Epidermal melanocyte (primary cell): ENCODE measurements around the gene STRIP2.
"Not testable (repeated sequence)": the region's sequence is repeated elsewhere in the genome, so short reads cannot be mapped to it uniquely, and the experiment has no call there.

Experiments used
- DNase-seq: peaks from one replicate; pipeline ENCODE4 v3.0.0; 2011; ENCODE audit warnings: low spot score; ENCODE audit not compliant: insufficient read length

Gene STRIP2

DNA sequence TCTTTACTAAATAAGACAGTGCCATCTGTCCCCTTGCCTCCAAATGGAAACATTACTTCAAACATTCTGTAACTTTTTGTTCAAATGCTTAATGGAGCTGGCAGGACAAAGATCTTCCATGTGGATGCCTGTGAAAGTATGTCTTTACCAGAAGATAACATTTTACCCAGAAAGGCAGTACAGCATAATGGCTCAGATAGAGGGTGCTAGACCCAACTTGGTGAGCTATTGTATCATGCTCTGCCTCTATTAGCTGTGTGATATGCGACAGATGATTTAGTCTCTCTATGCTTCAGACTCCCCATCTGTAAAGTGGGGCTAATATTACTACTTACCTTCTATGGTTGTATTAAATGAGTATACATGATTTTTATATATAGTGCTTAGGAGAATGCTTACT, 59.3 kb downstream of the STRIP2 start:
- no peak for DNase-seq

DNA sequence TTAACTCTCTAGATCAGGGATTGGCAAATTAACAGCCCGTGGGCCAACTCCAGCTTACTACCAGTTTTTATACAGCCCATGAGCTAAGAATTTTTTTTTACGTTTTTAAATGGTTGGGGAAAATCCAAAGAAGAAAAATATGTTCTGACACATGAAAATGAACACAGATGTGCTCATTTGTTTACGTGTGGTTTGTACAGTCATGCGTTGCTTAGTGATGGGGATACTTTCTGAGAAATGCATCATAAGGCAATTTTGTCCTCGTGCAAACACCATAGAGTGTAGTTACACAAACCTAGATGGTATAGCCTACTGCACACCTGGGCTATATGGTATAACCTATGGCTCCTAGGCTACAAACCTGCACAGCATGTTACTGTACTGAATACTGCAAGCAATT, 59.8 kb downstream of the STRIP2 start:
- DNase-seq = no peak

DNA sequence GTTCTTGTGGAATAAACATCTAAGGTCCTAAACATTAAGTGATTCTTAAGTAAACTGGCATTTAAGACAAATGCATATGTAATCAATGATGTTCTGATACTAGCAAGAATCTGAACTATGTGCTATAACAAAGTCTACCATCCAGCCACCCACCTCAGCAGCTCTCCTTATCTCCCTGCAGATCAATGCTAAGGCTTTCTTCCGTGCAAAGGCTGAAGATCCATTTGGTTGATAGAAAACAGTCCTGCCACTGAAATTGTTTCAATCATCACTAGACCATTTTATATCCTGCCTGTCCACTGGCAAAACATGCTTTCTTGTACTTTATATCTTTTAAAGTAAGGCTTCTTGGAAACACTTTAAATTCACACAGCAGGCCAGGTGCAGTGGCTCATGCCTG, 61.8 kb downstream of the STRIP2 start:
- DNase-seq = no peak

DNA sequence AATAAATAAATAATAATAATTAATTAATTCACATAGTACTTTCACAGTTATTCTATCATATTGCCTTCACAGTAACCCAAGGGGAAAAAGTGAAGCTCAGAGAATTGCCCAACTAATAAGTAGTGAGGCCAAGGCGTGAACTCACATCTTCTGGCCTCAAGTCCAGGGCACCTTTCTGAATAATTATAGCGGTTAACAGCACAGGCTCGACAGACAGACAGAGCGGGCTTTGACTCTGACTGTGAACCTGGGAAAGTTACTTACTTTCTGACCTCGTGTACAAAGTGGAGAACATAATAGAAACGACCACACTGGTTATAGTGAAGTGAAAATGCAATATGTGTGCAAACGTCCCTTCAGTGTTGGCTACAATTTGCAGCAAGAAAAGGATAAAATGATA, 62.4 kb downstream of the STRIP2 start:
- DNase-seq = no peak

DNA sequence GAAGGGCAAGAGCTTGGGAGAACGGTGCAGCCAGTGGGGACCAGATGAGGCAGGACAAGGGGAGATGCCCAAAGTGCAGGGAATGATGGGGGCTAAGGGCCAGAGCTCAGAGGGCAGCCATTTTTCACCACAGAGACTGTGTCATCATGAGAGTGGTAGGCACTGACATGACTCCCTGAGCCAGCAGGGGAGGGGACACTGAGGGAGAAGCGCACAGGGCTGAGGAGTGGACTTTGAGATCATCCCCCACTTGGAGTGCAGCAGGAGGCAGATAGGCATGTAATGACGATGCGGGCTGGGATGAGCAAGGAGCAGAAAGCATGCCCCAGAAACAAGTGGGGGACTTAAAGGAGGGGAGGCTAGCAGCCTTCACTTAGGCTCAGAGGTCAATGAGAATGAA, 62.9 kb downstream of the STRIP2 start:
- DNase-seq = no peak

DNA sequence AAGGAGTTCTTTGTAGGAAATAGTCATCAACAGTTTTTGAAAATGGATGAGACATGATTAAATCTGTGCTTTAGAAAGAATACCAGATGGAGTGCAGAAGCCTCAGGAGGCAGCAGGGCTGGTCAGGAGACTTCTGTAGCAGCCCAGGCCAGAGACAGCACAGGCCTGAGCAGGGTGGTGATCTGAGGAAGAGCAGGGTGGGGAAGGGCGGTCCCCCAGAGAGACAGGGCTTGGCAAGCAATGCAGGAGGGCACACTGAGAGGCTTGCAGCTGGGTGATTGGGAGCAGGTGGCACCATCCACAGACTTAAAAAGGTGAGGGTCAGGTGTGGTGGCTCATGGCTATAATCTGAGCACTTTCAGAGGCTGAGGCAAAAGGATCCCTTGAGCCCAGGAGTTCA, 63.8 kb downstream of the STRIP2 start:
- no peak for DNase-seq

DNA sequence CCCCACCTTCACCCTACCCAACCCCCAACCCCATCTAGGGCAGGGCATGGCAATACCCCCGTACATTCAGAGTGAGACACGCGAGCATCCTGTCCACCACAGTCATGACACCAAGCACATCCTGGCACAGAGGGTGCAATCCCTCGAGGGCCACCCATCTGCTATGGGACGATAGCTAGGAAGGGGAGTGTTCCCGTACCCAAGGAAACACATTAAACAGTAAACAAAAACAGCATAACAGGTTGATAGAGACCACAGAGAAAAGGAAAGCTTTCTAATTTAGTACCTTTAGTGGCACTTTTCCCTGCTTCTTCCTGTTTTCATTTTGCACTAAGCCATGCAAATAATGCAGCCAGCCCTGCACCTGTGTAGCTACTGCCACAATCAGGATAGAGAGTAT, 65.8 kb downstream of the STRIP2 start:
- no peak for DNase-seq

DNA sequence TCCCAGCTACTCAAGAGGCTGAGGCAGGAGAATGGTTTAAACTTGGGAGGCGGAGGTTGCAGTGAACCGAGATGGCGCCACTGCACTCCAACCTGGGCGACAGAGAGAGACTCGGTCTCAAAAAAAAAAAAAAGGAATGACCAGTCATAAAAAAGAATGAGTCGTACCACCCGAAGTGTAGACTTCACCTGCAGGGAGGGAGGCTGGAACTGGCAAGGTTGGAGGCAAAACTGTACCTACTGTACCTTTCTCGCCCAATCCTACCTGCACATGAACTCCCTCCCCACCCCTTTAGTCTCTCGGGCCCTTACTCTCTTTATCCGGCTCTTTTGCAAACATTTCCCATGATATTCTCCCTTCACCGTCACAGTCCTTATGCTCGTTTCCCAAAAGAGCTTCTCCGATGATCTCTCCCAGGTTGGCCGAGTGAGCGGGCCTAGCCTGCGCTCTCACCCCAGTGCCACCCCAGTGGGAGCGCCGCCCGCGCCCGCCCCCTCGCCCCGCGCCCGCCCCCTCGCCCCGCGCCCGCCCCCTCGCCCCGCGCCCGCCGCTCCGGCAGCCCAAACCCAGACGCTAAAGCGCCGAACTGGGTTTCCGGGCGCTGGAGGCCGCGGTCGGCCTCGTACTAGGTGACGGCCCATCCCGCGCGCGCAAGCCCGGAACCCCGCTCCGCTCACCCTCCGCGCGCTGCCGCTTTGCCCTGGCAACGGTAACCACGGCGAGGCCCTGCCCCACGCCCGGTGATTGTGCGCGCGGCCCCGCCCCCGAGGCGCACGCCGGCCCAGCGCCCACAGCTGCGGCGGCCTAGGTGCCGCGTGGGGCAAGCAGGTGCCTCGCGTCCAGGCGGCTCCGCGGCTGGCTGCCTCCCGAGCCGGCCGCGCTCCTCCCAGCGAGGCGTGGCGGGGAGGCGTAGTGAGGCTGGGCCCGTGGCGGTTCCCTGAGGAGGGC, 67.8 kb downstream of the STRIP2 start, which contains the start of gene SMKR1:
Gene SMKR1 (plus strand): TSS at position 772 of the 948 bp plus-strand sequence. CDS start 294 bp downstream, outside the sequence.
- DNase-seq = peak; percentile 59

DNA sequence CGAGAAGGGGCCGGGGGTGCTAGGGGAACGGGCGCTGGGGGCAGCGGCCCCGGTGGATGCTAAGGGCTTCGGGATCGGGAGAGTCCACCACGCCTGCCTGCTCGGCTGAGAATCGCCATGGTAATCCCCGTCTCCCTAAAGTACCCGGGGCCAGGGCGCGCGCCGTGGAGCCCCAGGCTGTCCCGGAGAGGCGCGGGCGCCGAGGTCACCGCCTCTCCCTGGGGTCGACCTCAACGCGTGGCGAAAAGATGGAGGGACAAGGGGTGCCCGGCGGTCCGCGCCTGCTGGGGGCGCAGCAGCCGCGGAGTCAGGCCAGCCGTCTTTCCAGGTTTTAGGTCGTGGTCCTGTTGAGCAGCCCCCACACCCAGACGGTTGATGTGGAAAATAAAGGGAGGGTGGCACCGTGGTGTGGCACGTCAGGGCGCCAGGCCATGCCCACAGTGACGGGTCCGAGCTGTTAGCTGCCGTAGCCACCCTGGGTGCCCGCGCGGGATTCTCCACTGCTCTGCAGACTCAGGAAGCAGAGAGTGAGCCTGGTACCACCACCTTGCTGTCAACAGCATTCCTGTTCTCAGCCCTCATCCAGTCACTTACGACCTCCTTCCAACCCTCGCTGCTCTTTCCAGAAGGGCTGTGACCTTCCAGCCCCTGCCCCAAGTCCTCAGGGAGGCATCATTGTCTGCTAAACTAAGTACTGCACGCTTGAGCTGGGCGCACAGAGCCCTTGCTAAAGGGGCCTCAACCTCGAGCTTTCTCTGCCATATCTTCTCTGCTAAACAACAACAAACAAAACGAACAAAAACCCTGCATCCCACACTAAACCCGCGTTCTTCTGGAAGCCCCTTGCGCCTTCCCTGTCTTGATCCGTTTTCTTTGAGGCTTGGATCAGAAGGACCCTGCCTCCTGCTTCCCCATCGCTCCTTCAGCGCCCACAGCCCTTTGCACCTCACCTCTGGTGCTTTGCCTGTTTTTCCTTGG, 68.8 kb downstream of the STRIP2 start:
- no peak for DNase-seq

DNA sequence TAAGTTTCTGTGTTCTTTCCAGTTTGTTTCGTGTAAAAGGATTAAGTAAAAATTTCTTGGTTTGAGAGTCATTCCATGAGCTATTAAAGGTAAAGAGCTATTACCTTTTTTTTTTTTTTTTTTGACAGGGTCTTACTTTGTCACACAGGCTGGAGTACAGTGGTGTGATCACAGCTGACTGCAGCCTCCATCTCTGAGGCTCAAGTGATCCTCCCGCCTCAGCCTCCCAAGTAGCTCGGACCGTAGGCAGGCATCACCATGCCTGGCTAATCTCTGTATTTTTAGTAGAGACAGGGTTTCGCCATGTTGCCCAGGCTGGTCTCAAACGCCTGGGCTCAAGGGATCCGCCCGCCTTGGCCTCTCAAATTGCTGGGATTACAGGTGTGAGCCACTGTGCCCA, 69.5 kb downstream of the STRIP2 start:
- no peak for DNase-seq

DNA sequence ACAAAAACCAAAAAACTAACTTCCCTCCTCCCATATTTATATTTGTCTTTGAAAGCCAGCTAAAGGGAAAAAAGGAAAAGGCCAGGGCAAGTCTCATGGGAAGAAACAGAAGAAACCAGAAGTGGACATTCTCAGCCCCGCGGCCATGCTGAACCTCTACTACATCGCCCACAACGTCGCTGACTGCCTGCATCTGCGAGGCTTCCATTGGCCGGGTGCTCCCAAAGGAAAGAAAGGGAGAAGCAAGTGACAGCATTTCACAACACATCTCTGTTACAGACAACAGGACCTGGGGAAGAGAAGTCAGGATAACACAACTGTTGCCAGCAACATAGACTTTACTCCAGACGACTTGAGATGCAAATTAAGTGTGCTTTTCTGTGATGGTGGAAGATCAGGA, 78.0 kb downstream of the STRIP2 start:
- DNase-seq = no peak

DNA sequence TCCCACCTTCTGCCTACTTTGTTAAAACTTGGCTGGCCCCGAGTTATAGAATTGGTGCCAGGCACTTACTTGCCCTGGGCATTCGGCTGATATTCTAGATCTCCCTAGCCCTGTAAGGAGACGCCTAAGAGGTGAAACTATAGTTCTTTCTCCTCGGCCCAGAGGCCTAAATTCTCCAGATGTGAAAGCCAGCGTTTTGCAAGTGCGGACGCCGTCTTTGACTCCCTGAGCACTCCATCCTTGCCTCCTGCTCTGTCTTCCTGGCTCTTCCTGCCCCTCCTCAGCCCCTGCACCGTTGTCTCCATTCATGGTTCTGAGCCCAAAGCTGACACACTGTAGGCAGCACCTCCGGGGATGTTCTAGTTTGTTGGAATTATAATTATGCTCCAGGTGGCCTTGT, 79.3 kb downstream of the STRIP2 start:
- DNase-seq = no peak

DNA sequence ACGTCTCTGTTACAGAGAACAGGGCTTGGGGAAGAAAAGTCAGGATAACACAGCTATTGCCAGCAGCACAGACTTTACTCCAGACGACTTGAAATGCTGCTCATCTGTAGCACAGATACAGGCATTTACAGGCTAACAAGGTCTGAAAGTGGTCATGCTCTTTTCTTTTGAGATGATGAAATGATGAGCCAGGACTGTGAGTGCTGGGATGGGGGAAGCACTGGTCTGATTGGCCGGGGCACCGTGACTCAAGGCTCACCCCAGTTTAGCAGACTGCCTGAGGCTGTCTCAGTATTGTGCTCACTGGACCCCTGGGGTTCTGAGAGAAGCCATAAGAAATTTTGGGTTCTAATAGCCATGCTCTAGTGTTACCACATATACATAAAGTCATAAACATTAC, 80.5 kb downstream of the STRIP2 start:
- DNase-seq = no peak

DNA sequence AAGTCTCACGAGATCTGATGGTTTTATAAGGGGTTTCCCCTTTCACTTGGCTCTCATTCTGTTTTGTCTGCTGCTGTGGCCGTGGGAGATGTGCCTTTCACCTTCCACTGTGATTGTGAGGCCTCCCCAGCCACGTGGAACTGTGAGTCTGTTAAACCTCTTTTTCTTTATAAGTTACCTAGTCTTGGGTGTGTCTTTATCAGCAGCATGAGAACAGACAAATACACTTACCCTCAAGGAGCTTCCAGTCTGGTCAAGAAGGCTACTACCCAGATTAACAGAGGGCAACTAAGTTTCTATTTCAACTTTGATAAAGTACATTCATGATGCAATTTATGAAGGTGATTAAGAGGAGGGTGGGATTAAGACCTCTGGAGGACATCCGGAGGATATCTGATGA, 81.1 kb downstream of the STRIP2 start:
- DNase-seq = no peak

DNA sequence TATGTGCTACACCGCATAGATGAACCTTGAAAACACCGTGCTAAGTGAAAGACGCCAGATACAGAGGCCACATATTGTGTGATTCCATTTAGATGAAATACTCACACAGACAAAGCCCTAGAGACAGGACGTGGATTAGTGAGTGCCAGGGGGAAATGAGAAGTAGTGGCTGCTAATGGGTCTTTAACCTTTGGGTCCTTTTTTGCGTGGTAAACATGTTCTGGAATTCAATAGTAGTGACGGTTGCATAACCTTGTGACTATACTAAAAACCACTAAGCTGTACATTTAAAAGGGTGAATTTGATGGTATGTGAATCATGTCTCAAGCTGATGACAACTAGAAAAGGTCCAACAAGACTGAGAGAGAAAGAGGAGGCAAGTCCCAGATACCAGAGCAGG, 83.7 kb downstream of the STRIP2 start:
- no peak for DNase-seq

DNA sequence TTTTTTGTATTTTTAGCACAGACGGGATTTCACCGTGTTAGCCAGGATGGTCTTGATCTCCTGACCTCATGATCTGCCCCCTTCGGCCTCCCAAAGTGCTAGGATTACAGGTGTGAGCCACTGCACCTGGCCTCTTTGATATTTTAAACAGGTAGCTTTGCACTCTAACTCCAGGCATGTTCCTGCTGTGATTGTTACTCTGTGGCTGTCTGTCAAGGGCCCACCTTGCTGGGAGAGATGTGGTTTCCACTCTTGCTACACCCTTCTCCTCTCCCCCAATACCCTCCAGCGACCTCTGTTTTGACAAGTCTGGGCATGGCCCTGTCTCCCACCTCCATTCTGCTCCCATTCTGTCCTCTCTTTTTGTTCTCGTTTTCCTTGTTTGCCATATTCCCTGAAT, 85.2 kb downstream of the STRIP2 start:
- no peak for DNase-seq

DNA sequence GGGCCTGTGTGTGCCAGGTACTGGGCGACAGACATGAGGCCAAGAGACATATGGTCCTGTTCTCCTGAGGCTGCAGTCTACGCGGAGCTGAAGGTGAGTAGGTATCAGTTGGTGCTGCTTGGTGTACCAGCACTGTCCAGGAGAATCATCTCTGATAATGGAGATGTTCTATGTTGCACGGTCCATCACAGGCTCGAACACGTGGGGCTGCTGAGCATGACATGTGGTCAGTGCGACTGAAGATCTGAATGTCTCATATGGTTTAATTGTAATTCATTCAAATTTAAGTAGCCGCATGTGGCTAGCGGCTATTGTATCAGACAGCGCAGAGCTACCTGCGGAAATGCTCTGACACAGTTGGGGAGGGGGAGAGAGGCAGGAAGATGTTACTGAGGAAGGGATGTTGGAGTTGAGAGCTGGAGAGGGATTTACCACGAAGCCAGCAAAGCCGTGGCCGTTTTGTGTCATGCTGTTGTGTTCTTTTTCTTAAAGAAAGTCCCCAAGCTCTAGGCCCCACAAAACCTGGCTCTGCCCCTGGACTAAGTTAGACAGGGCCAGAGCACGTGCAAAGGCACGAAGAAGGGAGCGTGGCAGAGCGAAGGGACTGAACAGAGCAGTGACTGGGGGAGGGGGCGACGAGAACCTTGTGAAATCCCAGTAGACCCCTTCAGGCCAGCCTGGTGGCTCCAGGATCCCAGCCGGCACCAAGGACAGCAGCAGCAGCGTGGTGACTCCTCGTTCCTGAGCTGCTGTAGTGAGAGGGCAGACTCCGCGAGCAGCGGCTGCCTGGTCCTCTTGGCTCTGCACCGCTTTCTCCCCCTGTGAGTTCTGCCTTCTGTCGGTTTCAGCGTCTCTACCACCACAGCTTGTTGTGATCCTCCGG, 88.1 kb downstream of the STRIP2 start:
- no peak for DNase-seq

DNA sequence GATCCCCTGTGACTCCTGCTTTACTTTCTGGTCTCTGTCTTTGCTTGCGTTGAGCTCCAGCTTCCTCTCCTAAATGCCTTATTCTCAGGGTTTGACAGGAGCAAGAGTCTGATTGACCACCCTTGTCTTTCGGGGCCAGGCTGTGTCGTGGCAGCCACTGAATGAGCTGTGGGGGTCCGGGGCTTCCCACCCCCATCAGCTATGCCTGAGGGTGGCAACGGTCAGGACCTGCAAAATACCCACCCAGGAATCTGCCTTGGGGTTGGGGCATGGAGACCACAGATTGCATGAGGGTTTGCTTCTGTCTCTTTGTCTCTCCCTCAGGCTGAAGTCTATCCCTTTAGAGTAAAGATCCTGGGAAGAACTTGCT, 88.7 kb downstream of the STRIP2 start:
- no peak for DNase-seq

DNA sequence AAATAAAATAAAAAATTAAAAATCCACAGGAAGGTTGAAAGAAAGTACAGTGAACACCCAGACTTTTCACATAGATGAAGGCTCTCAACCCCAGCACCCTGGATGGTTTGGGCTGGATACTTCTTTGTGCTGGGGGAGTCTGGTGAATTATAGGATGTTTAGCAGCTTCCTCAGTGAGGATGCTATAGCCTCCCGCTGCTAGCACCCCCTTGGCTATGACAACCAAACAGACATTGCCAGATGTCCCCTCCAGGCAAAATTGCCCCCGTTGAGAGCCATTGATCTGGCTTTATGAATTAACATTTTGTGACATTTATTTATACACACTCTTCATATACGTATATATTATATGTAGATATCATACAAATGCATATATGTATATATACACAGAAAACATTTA, 89.7 kb downstream of the STRIP2 start:
- DNase-seq = no peak

DNA sequence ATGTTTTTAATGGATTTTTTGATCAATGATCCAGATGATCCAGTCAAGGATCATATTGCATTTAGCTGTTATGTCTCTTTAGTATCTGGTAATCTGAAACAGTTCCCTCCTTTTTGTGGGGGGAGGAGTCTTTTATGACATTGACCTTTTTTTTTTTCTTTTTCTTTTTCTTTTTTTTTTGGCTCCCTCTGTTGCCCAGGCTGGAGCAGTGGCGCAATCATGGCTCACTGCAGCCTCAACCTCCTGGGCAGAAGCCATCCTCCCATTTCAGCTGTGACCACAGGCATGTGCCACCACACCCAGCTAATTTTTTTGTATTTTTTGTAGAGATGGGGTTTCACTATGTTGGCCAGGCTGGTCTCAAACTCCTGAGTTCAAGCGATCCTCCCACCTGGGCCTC, 90.2 kb downstream of the STRIP2 start:
- not testable (repeated sequence) for DNase-seq

DNA sequence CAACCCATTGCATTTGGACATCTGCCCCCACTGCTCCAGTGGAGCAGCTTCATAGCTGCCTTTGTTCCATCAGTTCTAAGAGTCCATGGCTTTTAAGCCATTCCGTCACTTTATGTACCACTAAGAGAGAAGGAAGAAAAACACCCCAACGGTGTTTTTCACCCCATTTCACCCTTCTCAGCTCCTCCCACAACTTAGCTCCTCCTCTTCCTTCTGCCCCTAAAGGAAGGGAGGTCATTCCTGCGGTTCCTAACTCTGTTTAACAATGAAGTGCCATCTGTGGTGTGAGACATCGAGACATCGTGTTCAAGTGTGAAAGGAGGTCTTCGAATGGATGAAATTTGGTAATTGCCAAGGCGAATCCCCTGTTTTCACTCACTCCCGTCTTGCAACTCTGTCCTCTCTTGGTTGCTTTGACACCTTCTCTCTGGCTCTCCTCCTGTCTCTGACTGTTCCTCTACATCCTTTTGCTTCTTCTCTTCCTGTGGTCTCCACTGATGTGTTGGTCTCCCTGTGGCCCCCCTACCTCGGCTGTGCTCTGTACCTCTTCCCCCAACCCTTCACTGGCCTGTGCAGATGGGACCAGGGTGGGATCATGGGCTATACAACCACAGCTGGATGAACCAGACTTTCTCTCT, 91.1 kb downstream of the STRIP2 start:
- no peak for DNase-seq
